ENCODE data around the gene CADM3. TPM values are rescaled to one million over a fixed set of nuclear protein-coding genes. Genes with fewer than 3 reads are reported as not detected.

CADM3 gene
- total RNA-seq, 5 donors from 2014 or later (not counting 1 experiment from before 2014, with no cell fraction given): not detected

GRCh38 chr1:159172614-159173291 lies 1.3 kb downstream of the CADM3 start:
- peaks cover 63 to 70% of the 10 kb centered on the region in 2 donors for H3K27me3 Mint-ChIP-seq
- H3K4me3 Mint-ChIP-seq: no peak overlapping the region
- Histone ChIP-seq H3K4me1 (ENCODE audit: control insufficient read depth in 1 of 2, extremely low read depth in 1 of 2, insufficient read depth in 2 of 2, low read length in 2 of 2) (no peaks in the 10 kb centered on the region), H3K27me3 (replicated peaks in 1 of 2; ENCODE audit: control insufficient read depth in 2 of 2, extremely low read depth in 1 of 2, insufficient read depth in 2 of 2, low read length in 1 of 2) (peaks cover 21 to 33% of the 10 kb centered on the region in 2 experiments), H3K27ac (ENCODE audit: low read length) (no peak overlapping the region), H3K4me3 (ENCODE audit: control insufficient read depth in 1 of 2, extremely low read depth in 1 of 2, low read length in 1 of 2) (no peak overlapping the region), H3K36me3 (ENCODE audit: control insufficient read depth in 2 of 2, extremely low read depth in 1 of 2, insufficient read depth in 1 of 2, low read length in 1 of 2) (no peaks in the 10 kb centered on the region), H3K9me3 (no peaks in the 10 kb centered on the region)
- H3K9me3 Mint-ChIP-seq: peaks cover 0 to 5% (median 0%) of the 10 kb centered on the region in 3 donors
- peaks cover 3 to 6% (median 6%) of the 10 kb centered on the region in 3 donors for H3K4me1 Mint-ChIP-seq
- ATAC-seq (replicated peaks in 1 of 4) (no peak), DNase-seq (no peak)
- ChIA-PET POLR2A (no interaction called here), CTCF (no interaction called here)
- H3K27ac Mint-ChIP-seq: no peak overlapping the region
- H3K36me3 Mint-ChIP-seq: no peaks in the 10 kb centered on the region
- WGBS (ENCODE audit: insufficient coverage): 0% methylated on average over 5 of the region's 17 CpGs

GRCh38 chr1:159173320-159173719 lies 1.9 kb downstream of the CADM3 start:
- Histone ChIP-seq H3K9me3 (no peaks in the 10 kb centered on the region), H3K4me1 (ENCODE audit: control insufficient read depth in 1 of 2, extremely low read depth in 1 of 2, insufficient read depth in 2 of 2, low read length in 2 of 2) (no peaks in the 10 kb centered on the region), H3K27me3 (replicated peaks in 1 of 2; ENCODE audit: control insufficient read depth in 2 of 2, extremely low read depth in 1 of 2, insufficient read depth in 2 of 2, low read length in 1 of 2) (peaks cover 18 to 30% of the 10 kb centered on the region in 2 experiments), H3K27ac (ENCODE audit: low read length) (no peak overlapping the region), H3K4me3 (ENCODE audit: control insufficient read depth in 1 of 2, extremely low read depth in 1 of 2, low read length in 1 of 2) (no peak overlapping the region), H3K36me3 (ENCODE audit: control insufficient read depth in 2 of 2, extremely low read depth in 1 of 2, insufficient read depth in 1 of 2, low read length in 1 of 2) (no peaks in the 10 kb centered on the region)
- H3K4me3 Mint-ChIP-seq: no peak overlapping the region
- ChIA-PET CTCF (no interaction called here), POLR2A (no interaction called here)
- no peak for DNase-seq
- H3K27me3 Mint-ChIP-seq: peaks cover 57 to 64% of the 10 kb centered on the region in 2 donors
- no peak overlapping the region for H3K27ac Mint-ChIP-seq
- peaks cover 0 to 5% (median 0%) of the 10 kb centered on the region in 3 donors for H3K9me3 Mint-ChIP-seq
- WGBS (ENCODE audit: insufficient coverage): 38% methylated on average over 2 of the region's 7 CpGs
- no peaks in the 10 kb centered on the region for H3K36me3 Mint-ChIP-seq
- no peak for ATAC-seq (replicated peaks in 1 of 4)
- peaks cover 3 to 6% (median 6%) of the 10 kb centered on the region in 3 donors for H3K4me1 Mint-ChIP-seq

- no CpG with 5 or more reads among the region's 2 CpGs for WGBS (ENCODE audit: insufficient coverage)
- Histone ChIP-seq H3K36me3 (ENCODE audit: control insufficient read depth in 2 of 2, extremely low read depth in 1 of 2, insufficient read depth in 1 of 2, low read length in 1 of 2) (no peaks in the 10 kb centered on the region), H3K4me1 (ENCODE audit: control insufficient read depth in 1 of 2, extremely low read depth in 1 of 2, insufficient read depth in 2 of 2, low read length in 2 of 2) (no peaks in the 10 kb centered on the region), H3K9me3 (no peaks in the 10 kb centered on the region), H3K27ac (ENCODE audit: low read length) (no peak overlapping the region), H3K4me3 (ENCODE audit: control insufficient read depth in 1 of 2, extremely low read depth in 1 of 2, low read length in 1 of 2) (no peak overlapping the region), H3K27me3 (replicated peaks in 1 of 2; ENCODE audit: control insufficient read depth in 2 of 2, extremely low read depth in 1 of 2, insufficient read depth in 2 of 2, low read length in 1 of 2) (peaks cover 11 to 30% of the 10 kb centered on the region in 2 experiments)
- Mint-ChIP-seq H3K4me3 (no peak overlapping the region), H3K36me3 (no peaks in the 10 kb centered on the region), H3K4me1 (peaks cover 3 to 6% (median 6%) of the 10 kb centered on the region in 3 donors), H3K9me3 (peaks cover 0 to 5% (median 0%) of the 10 kb centered on the region in 3 donors), H3K27ac (no peak overlapping the region), H3K27me3 (peaks cover 59 to 66% of the 10 kb centered on the region in 2 donors)
- POLR2A ChIA-PET: no interaction called here
- DNase-seq (no peak), ATAC-seq (replicated peaks in 1 of 4) (no peak)
- CTCF ChIA-PET: no interaction called here
Observed at GRCh38 chr1:159175571-159175970, 4.2 kb downstream of the CADM3 start.

GRCh38 chr1:159177272-159177907 lies 6.0 kb downstream of the CADM3 start:
- Histone ChIP-seq H3K27ac (ENCODE audit: low read length) (no peak overlapping the region), H3K27me3 (replicated peaks in 1 of 2; ENCODE audit: control insufficient read depth in 2 of 2, extremely low read depth in 1 of 2, insufficient read depth in 2 of 2, low read length in 1 of 2) (peaks cover 6 to 20% of the 10 kb centered on the region in 2 experiments), H3K9me3 (no peaks in the 10 kb centered on the region), H3K4me1 (ENCODE audit: control insufficient read depth in 1 of 2, extremely low read depth in 1 of 2, insufficient read depth in 2 of 2, low read length in 2 of 2) (no peaks in the 10 kb centered on the region), H3K36me3 (ENCODE audit: control insufficient read depth in 2 of 2, extremely low read depth in 1 of 2, insufficient read depth in 1 of 2, low read length in 1 of 2) (no peaks in the 10 kb centered on the region), H3K4me3 (ENCODE audit: control insufficient read depth in 1 of 2, extremely low read depth in 1 of 2, low read length in 1 of 2) (no peak overlapping the region)
- CTCF ChIA-PET: interaction anchor here in 1 of 2 donors (0.7 kb wide), 1 partner anchor 45 kb away, joined by 3 read pairs; no protein-coding TSS in a partner anchor
- H3K9me3 Mint-ChIP-seq: peaks cover 0 to 5% (median 0%) of the 10 kb centered on the region in 3 donors
- no peaks in the 10 kb centered on the region for H3K36me3 Mint-ChIP-seq
- no peak overlapping the region for H3K27ac Mint-ChIP-seq
- 6% methylated on average over 2 of the region's 3 CpGs for WGBS (ENCODE audit: insufficient coverage)
- peaks cover 62 to 68% of the 10 kb centered on the region in 2 donors for H3K27me3 Mint-ChIP-seq
- DNase-seq: peak in 10 of 35 experiments; percentile 3 to 45 (median 12)
- POLR2A ChIA-PET: interaction anchor here in 1 of 2 donors (0.6 kb wide), 1 partner anchor 872 kb away, joined by 3 read pairs; no protein-coding TSS in a partner anchor
- no peaks in the 10 kb centered on the region for H3K4me1 Mint-ChIP-seq
- no peak for ATAC-seq (replicated peaks in 1 of 4)
- no peak overlapping the region for H3K4me3 Mint-ChIP-seq

GRCh38 chr1:159179906-159180305 lies 8.5 kb downstream of the CADM3 start:
- Histone ChIP-seq H3K4me3 (ENCODE audit: control insufficient read depth in 1 of 2, extremely low read depth in 1 of 2, low read length in 1 of 2) (no peak overlapping the region), H3K27me3 (replicated peaks in 1 of 2; ENCODE audit: control insufficient read depth in 2 of 2, extremely low read depth in 1 of 2, insufficient read depth in 2 of 2, low read length in 1 of 2) (peaks cover 4 to 8% of the 10 kb centered on the region in 2 experiments), H3K27ac (ENCODE audit: low read length) (no peak overlapping the region), H3K36me3 (ENCODE audit: control insufficient read depth in 2 of 2, extremely low read depth in 1 of 2, insufficient read depth in 1 of 2, low read length in 1 of 2) (no peaks in the 10 kb centered on the region), H3K9me3 (no peaks in the 10 kb centered on the region), H3K4me1 (ENCODE audit: control insufficient read depth in 1 of 2, extremely low read depth in 1 of 2, insufficient read depth in 2 of 2, low read length in 2 of 2) (no peaks in the 10 kb centered on the region)
- H3K4me1 Mint-ChIP-seq: no peaks in the 10 kb centered on the region
- ATAC-seq (replicated peaks in 1 of 4): no peak
- peaks cover 47 to 52% of the 10 kb centered on the region in 2 donors for H3K27me3 Mint-ChIP-seq
- peaks cover 0 to 5% (median 0%) of the 10 kb centered on the region in 3 donors for H3K9me3 Mint-ChIP-seq
- no peak for DNase-seq
- H3K27ac Mint-ChIP-seq: no peak overlapping the region
- ChIA-PET POLR2A (no interaction called here), CTCF (interaction anchor here in 1 of 2 donors (0.6 kb wide), 1 partner anchor 20 kb away, joined by 4 read pairs; no protein-coding TSS in a partner anchor)
- H3K36me3 Mint-ChIP-seq: no peaks in the 10 kb centered on the region
- no peak overlapping the region for H3K4me3 Mint-ChIP-seq

- Histone ChIP-seq H3K4me1 (ENCODE audit: control insufficient read depth in 1 of 2, extremely low read depth in 1 of 2, insufficient read depth in 2 of 2, low read length in 2 of 2) (no peaks in the 10 kb centered on the region), H3K27ac (ENCODE audit: low read length) (no peak overlapping the region), H3K27me3 (replicated peaks in 1 of 2; ENCODE audit: control insufficient read depth in 2 of 2, extremely low read depth in 1 of 2, insufficient read depth in 2 of 2, low read length in 1 of 2) (peaks cover 4 to 8% of the 10 kb centered on the region in 2 experiments), H3K4me3 (ENCODE audit: control insufficient read depth in 1 of 2, extremely low read depth in 1 of 2, low read length in 1 of 2) (no peak overlapping the region), H3K36me3 (ENCODE audit: control insufficient read depth in 2 of 2, extremely low read depth in 1 of 2, insufficient read depth in 1 of 2, low read length in 1 of 2) (no peaks in the 10 kb centered on the region), H3K9me3 (no peaks in the 10 kb centered on the region)
- H3K36me3 Mint-ChIP-seq: no peaks in the 10 kb centered on the region
- H3K9me3 Mint-ChIP-seq: peaks cover 0 to 5% (median 0%) of the 10 kb centered on the region in 3 donors
- peaks cover 44 to 48% of the 10 kb centered on the region in 2 donors for H3K27me3 Mint-ChIP-seq
- POLR2A ChIA-PET: no interaction called here
- no peak overlapping the region for H3K4me3 Mint-ChIP-seq
- DNase-seq: no peak
- no peaks in the 10 kb centered on the region for H3K4me1 Mint-ChIP-seq
- H3K27ac Mint-ChIP-seq: no peak overlapping the region
- no CpG with 5 or more reads among the region's 2 CpGs for WGBS (ENCODE audit: insufficient coverage)
- CTCF ChIA-PET: no interaction called here
- ATAC-seq (replicated peaks in 1 of 4): no peak
Observed at GRCh38 chr1:159180516-159180915, 9.1 kb downstream of the CADM3 start.
